Measurements from ENCODE around the gene FAM98C.

Gene FAM98C

GRCh38 chr19:38429055-38429810, 26.3 kb downstream of the FAM98C start:
- DNase-seq: no peak

- DNase-seq: no peak
Observed at GRCh38 chr19:38429811-38430156, 26.9 kb downstream of the FAM98C start.

GRCh38 chr19:38430931-38431330, 28.0 kb downstream of the FAM98C start:
- no peak for DNase-seq

GRCh38 chr19:38433268-38433733, 30.4 kb downstream of the FAM98C start, which contains the start of gene RYR1:
TSS of gene RYR1 (plus strand) at chr19:38433691. CDS start at chr19:38433830, 139 bp downstream.
- DNase-seq: peak; percentile 17

DNA sequence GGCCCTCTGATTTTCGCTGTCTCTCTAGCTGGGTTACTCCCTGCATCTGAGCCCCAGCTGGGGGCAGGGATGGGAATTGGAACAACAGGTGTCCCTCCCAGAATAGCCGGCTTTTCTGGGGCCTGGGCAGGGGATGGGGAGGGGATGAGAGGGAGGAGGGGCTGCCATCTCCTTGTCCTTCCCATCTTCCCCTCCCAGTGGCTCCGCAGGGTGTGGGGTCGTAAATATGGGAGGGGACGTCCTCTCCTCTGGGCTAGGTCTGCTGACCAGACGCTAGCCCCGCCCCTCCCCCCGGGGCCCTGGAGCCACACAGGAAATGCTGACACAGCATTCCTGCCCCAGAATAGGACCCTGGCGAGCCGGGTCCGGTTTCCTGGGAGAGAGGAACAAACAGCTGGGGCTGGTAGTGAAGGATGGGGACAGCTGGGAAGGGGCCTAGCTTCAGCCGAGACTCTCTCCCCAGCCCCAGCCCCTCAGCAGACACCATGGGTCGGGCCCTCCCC, 31.7 kb downstream of the FAM98C start:
- no peak for DNase-seq

GRCh38 chr19:38437295-38437694, 34.4 kb downstream of the FAM98C start:
- DNase-seq: no peak

GRCh38 chr19:38437917-38438316, 35.0 kb downstream of the FAM98C start:
- DNase-seq: no peak

DNA sequence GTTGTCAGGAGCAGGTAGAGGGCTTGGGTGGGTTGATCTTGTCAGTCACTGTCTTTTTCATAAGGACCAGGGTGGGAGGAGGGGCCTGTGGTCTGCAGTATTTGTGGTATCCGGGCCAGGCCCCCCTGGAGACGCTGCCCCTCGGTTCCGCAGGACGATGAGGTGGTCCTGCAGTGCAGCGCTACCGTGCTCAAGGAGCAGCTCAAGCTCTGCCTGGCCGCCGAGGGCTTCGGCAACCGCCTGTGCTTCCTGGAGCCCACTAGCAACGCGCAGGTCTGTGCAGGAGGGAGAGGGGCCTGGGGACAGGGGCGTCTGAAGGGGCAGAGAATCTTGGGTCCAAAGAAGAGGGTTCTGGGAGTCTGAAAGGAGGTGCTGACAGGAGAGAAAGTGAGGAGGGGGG, 37.7 kb downstream of the FAM98C start:
- no peak for DNase-seq

- DNase-seq: no peak
Observed at GRCh38 chr19:38441657-38442348, 38.9 kb downstream of the FAM98C start.

DNA sequence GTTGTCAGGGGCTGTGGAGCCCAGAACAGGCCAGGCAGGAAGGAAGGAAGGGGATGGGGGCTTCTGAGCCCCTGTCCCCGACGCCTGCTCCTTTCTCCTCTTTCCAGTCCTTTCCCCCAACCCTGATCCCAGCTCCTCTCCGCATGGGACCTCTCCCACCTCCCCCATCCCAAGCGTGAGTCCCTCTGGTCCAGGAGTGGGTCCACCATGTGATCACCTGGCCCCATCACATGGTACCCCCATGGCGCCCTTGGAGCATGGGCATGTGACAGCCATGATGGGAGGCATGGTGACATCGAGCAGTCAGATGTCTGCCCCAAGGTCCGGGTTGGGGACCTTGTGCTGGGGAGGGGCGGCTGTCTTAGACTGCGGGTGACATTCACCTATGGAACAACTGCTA, 39.8 kb downstream of the FAM98C start:
- DNase-seq: no peak

- no peak for DNase-seq
Observed at GRCh38 chr19:38443458-38443999, 40.6 kb downstream of the FAM98C start.

DNA sequence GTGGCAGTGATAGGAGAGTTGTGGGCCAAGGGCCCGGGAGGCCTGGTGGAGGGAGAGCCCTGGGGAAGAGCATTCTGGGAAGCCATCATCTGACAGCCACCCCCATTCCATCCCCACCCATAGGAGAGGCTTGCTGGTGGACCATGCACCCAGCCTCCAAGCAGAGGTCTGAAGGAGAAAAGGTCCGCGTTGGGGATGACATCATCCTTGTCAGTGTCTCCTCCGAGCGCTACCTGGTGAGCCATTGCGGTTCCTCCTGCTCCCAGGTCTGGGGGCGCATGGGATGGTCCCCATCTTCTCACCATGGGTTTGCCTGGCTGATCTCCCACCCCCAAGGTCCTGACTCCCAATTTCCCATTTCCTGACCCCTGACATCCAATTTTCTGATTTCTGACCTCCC, 41.1 kb downstream of the FAM98C start:
- DNase-seq: no peak

DNA sequence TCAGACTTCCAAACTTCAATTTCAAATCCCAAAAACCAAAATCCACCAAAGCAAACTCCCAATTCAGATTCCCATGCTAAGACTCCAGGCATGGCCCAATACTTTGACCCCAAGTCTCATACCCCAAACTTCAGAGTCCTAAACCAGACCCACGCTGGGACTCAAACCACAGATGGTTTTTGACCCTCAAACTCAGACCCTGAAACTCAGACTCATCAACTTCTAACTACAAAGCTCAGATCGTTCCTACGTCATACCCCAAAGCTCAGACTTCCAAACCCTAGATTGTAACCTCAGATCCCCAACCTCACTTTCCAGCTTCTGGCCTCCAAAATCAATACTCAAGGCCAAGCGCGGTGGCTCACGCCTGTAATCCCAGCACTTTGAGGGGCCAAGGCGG, 42.5 kb downstream of the FAM98C start:
- no peak for DNase-seq

GRCh38 chr19:38448225-38448624, 45.3 kb downstream of the FAM98C start:
- no peak for DNase-seq

GRCh38 chr19:38449518-38449917, 46.6 kb downstream of the FAM98C start:
- DNase-seq: no peak

DNA sequence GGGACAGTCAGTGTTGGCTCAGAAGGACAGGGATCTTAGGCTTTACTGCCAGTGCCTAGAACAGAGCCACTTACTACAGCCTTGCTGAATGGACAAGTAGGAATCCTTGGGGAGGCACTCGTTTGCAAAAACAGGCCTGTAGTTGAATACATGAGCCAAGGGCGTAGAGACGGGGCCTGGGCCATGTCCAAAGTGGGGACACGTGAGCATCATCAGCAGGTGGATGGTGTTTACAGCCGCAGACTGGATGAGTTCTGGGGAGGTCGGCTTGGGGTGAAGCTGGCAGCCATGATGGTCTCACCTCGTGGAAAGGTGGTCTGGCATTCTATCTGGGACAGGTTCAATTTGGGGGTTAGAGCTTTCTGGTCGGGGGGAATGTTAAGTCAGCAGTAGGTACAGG, 48.1 kb downstream of the FAM98C start:
- DNase-seq: no peak

GRCh38 chr19:38451629-38452028, 48.7 kb downstream of the FAM98C start:
- DNase-seq: no peak

DNA sequence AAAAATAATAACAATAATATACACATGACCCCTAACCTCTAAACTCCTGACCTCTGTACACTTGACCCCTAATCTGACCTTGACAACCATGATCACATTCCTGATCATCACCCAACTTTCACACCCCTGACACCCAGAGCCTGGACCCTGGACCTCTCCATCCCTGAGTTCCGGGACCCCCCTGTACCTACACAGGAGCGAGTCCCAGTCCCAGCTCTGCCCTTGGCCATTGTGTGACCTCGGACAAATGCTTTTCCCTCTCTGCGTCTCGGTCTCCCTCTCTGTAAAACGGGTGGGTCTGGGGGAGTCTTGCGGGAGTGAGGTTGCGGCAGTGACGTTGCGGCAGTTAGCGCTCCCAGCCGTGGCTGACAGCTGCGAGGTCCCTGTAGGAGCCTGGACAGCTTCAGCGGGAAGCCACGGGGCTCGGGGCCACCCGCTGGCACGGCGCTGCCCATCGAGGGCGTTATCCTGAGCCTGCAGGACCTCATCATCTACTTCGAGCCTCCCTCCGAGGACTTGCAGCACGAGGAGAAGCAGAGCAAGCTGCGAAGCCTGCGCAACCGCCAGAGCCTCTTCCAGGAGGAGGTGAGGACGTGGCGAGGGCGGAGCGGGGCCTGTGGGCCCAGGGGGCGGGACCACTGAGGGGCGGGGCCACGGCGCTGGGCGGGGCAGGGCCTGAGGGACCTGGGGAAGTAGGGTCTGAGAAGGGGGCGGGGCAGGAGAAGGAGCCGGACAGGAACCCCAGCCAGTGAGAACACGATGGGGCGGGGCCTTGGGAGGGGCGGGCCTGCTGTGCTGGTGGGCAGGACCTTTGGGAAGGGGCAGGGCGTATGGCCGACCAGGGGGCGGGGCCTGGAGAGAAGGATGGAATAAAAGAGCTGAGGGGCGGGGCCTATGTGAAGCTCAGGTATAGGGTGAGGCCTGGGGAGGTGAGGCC, 49.8 kb downstream of the FAM98C start:
- peak; percentile 11 for DNase-seq

- no peak for DNase-seq
Observed at GRCh38 chr19:38453596-38453995, 50.7 kb downstream of the FAM98C start.

DNA sequence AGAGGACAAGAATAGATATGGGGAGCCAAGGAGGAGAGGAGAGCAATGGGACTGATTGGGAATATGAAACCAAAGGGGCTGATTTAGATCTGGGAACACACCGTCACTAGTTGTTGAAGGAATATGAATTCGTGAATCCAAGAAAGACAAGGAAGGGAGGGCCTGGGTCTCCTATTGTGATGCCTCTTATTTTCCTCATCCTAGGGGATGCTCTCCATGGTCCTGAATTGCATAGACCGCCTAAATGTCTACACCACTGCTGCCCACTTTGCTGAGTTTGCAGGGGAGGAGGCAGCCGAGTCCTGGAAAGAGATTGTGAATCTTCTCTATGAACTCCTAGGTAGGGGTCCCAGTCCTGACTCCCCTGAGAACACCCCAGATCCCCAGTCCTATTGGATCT, 52.1 kb downstream of the FAM98C start:
- no peak for DNase-seq

DNA sequence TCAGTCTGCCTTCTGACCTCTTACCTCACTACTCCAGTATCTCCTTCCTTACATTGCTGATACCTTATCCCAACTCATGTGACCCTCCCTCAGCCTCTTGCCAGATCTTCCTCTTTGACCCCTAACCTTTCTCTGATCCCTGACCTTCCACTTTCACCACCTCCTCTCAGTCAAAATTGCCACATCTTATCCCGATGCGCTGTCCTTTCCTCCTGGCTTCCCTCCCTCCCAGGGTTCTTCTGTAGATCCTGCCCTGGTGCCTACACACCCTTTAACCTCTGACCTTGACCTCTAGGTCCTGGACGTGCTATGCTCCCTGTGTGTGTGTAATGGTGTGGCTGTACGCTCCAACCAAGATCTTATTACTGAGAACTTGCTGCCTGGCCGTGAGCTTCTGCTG, 54.3 kb downstream of the FAM98C start:
- DNase-seq: no peak

GRCh38 chr19:38457690-38458405, 55.0 kb downstream of the FAM98C start:
- no peak for DNase-seq
